Effector CD4-positive, alpha-beta T cell (primary cell): ENCODE measurements around the gene USP40.

Source experiments
- DNase-seq: peaks from one replicate; pipeline ENCODE4 v3.0.0-alpha.2; 2020

USP40 gene

GRCh38 chr2:233556881-233557736 is 9.5 kb downstream of the USP40 start:
- DNase-seq: no peak

- no peak for DNase-seq
Observed at GRCh38 chr2:233553366-233553765, 13.2 kb downstream of the USP40 start.

GRCh38 chr2:233551491-233551890 is 15.1 kb downstream of the USP40 start:
- no peak for DNase-seq

- no peak for DNase-seq
Observed at GRCh38 chr2:233546774-233547173, 19.8 kb downstream of the USP40 start.

GRCh38 chr2:233546101-233546500 is 20.5 kb downstream of the USP40 start:
- no peak for DNase-seq

- no peak for DNase-seq
Observed at GRCh38 chr2:233544200-233544610, 22.4 kb downstream of the USP40 start.

- DNase-seq: no peak
Observed at GRCh38 chr2:233542507-233542906, 24.1 kb downstream of the USP40 start.

GRCh38 chr2:233538741-233539140 is 27.8 kb downstream of the USP40 start:
- no peak for DNase-seq

GRCh38 chr2:233535271-233535670 is 31.3 kb downstream of the USP40 start:
- no peak for DNase-seq

GRCh38 chr2:233532971-233533370 is 33.6 kb downstream of the USP40 start:
- no peak for DNase-seq

GRCh38 chr2:233531955-233532354 is 34.6 kb downstream of the USP40 start:
- no peak for DNase-seq

- DNase-seq: no peak
Observed at GRCh38 chr2:233530381-233530780, 36.2 kb downstream of the USP40 start.

GRCh38 chr2:233528182-233528581 is 38.4 kb downstream of the USP40 start:
- no peak for DNase-seq

GRCh38 chr2:233525791-233526190 is 40.8 kb downstream of the USP40 start:
- DNase-seq: no peak

GRCh38 chr2:233519787-233520611 is 46.6 kb downstream of the USP40 start:
- no peak for DNase-seq

- no peak for DNase-seq
Observed at GRCh38 chr2:233513953-233514655, 52.5 kb downstream of the USP40 start.

GRCh38 chr2:233503947-233504637 is 62.5 kb downstream of the USP40 start:
- no peak for DNase-seq

- no peak for DNase-seq
Observed at GRCh38 chr2:233503481-233503880, 63.1 kb downstream of the USP40 start.

- DNase-seq: no peak
Observed at GRCh38 chr2:233501198-233502076, 65.1 kb downstream of the USP40 start.

GRCh38 chr2:233499928-233500327 is 66.7 kb downstream of the USP40 start:
- DNase-seq: no peak

GRCh38 chr2:233498126-233498525 is 68.5 kb downstream of the USP40 start:
- DNase-seq: no peak

GRCh38 chr2:233497692-233498091 is 68.9 kb downstream of the USP40 start:
- no peak for DNase-seq
